Measurements from ENCODE around the gene GINS1. TPM values are rescaled to one million over a fixed set of nuclear protein-coding genes. Genes with fewer than 3 reads are reported as not detected.
A peak's percentile ranks its signal among the peaks of the same experiment; 100 is the strongest.

GINS1 gene
- total and polyA plus RNA-seq, 2 of the 13 experiments (the other 11 are each of a cell fraction or from before 2014, with no cell fraction given): 14.6 to 59.9 TPM

- TF ChIP-seq, protein P1, sequence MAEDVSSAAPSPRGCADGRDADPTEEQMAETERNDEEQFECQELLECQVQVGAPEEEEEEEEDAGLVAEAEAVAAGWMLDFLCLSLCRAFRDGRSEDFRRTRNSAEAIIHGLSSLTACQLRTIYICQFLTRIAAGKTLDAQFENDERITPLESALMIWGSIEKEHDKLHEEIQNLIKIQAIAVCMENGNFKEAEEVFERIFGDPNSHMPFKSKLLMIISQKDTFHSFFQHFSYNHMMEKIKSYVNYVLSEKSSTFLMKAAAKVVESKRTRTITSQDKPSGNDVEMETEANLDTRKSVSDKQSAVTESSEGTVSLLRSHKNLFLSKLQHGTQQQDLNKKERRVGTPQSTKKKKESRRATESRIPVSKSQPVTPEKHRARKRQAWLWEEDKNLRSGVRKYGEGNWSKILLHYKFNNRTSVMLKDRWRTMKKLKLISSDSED (CRISPR knock-in tag; IDR thresholded peaks at IDR 0.05): no peak
- TF ChIP-seq RCOR2 (CRISPR knock-in tag; IDR thresholded peaks at IDR 0.05): no peak
- TF ChIP-seq, protein P2, sequence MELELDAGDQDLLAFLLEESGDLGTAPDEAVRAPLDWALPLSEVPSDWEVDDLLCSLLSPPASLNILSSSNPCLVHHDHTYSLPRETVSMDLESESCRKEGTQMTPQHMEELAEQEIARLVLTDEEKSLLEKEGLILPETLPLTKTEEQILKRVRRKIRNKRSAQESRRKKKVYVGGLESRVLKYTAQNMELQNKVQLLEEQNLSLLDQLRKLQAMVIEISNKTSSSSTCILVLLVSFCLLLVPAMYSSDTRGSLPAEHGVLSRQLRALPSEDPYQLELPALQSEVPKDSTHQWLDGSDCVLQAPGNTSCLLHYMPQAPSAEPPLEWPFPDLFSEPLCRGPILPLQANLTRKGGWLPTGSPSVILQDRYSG (CRISPR knock-in tag; IDR thresholded peaks at IDR 0.05): peak; percentile 52; the same call in 1 of the 2 replicates
- no peak for TF ChIP-seq LCORL (IDR thresholded peaks at IDR 0.05)
- TF ChIP-seq LCORL (CRISPR knock-in tag; IDR thresholded peaks at IDR 0.05): peak; percentile 77
- no peak; the same call in none of the 2 replicates for TF ChIP-seq ZNF343 (CRISPR knock-in tag; IDR thresholded peaks at IDR 0.05)
- TF ChIP-seq, protein P3, sequence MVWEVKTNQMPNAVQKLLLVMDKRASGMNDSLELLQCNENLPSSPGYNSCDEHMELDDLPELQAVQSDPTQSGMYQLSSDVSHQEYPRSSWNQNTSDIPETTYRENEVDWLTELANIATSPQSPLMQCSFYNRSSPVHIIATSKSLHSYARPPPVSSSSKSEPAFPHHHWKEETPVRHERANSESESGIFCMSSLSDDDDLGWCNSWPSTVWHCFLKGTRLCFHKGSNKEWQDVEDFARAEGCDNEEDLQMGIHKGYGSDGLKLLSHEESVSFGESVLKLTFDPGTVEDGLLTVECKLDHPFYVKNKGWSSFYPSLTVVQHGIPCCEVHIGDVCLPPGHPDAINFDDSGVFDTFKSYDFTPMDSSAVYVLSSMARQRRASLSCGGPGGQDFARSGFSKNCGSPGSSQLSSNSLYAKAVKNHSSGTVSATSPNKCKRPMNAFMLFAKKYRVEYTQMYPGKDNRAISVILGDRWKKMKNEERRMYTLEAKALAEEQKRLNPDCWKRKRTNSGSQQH (CRISPR knock-in tag; IDR thresholded peaks at IDR 0.05; ENCODE audit: low read depth): no peak
- TF ChIP-seq RAD51 (IDR thresholded peaks at IDR 0.05; ENCODE audit: borderline replicate concordance): no peak
- no peak for TF ChIP-seq NFRKB (IDR thresholded peaks at IDR 0.05)
- TF ChIP-seq HNRNPH1 (optimal IDR thresholded peaks at IDR 0.05; ENCODE audit: low read depth, low read length): no peak
- peak; percentile 85; the same call in 1 of the 2 replicates for TF ChIP-seq ZNF572 (CRISPR knock-in tag; IDR thresholded peaks at IDR 0.05)
- 0 out of 2 replicates have a peak, but pooled peaks have one; percentile 21 for TF ChIP-seq ZNF180 (CRISPR knock-in tag; IDR thresholded peaks at IDR 0.05; ENCODE audit: borderline replicate concordance, low read depth)
- TF ChIP-seq PHF20 (CRISPR knock-in tag; IDR thresholded peaks at IDR 0.05): no peak
- TF ChIP-seq TBL1XR1 (IDR thresholded peaks at IDR 0.05; ENCODE audit: borderline replicate concordance, low read length, partially characterized antibody): no peak
- 0 out of 2 replicates have a peak, but pooled peaks have one; percentile 21 for TF ChIP-seq ETV6 (CRISPR knock-in tag; conservative IDR thresholded peaks at IDR 0.05)
- no peak for TF ChIP-seq ZNF839 (CRISPR knock-in tag; IDR thresholded peaks at IDR 0.05; ENCODE audit: borderline replicate concordance)
- no peak for TF ChIP-seq PRPF4 (IDR thresholded peaks at IDR 0.05; ENCODE audit: low read depth, low read length, poor library complexity, severe bottlenecking)
- TF ChIP-seq, protein P4, sequence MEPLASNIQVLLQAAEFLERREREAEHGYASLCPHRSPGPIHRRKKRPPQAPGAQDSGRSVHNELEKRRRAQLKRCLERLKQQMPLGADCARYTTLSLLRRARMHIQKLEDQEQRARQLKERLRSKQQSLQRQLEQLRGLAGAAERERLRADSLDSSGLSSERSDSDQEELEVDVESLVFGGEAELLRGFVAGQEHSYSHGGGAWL (CRISPR knock-in tag; IDR thresholded peaks at IDR 0.05): peak; percentile 90
- TF ChIP-seq CEBPB (IDR thresholded peaks at IDR 0.05; ENCODE audit: borderline replicate concordance, low read depth, low read length): no peak
- TF ChIP-seq PHF8 (CRISPR knock-in tag; IDR thresholded peaks at IDR 0.05): peak; percentile 86
- peak; percentile 94 for TF ChIP-seq ZFX (CRISPR knock-in tag; IDR thresholded peaks at IDR 0.05; ENCODE audit: low read depth)
- no peak for TF ChIP-seq SP4 (CRISPR knock-in tag; IDR thresholded peaks at IDR 0.05)
- TF ChIP-seq MYC (CRISPR knock-in tag; IDR thresholded peaks at IDR 0.05; ENCODE audit: borderline replicate concordance): peak; percentile 61; the same call in 1 of the 2 replicates
- peak; percentile 53; the same call in 1 of the 2 replicates for TF ChIP-seq ZNF563 (CRISPR knock-in tag; IDR thresholded peaks at IDR 0.05)
- TF ChIP-seq NKX3-1 (CRISPR knock-in tag; IDR thresholded peaks at IDR 0.05): peak; percentile 87; the same call in 1 of the 2 replicates
- TF ChIP-seq, protein P5, sequence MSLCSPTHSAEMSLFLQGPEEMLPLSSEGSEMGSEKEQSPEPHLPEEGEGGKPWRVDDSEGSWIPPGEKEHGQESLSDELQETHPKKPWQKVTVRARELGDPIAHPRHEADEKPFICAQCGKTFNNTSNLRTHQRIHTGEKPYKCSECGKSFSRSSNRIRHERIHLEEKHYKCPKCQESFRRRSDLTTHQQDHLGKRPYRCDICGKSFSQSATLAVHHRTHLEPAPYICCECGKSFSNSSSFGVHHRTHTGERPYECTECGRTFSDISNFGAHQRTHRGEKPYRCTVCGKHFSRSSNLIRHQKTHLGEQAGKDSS (CRISPR knock-in tag; IDR thresholded peaks at IDR 0.05; ENCODE audit: borderline replicate concordance, low read depth): 0 out of 2 replicates have a peak, but pooled peaks have one; percentile 41
- TF ChIP-seq ZNF430 (CRISPR knock-in tag; IDR thresholded peaks at IDR 0.05): peak; percentile 96
- no peak for TF ChIP-seq ZNF720 (CRISPR knock-in tag; IDR thresholded peaks at IDR 0.05)
Measured at GRCh38 chr20:25389858-25390537, 17.5 kb upstream of the GINS1 start (continued).

Measured in HepG2 (cell line).